GM13977 (cell line): ENCODE results near the gene PTGDR2.
A peak's percentile ranks its signal among the peaks of the same experiment; 100 is the strongest.
"Not testable (repeated sequence)": the region's sequence is repeated elsewhere in the genome, so short reads cannot be mapped to it uniquely, and the experiment has no call there.

Experiments used
- DNase-seq: peaks from one replicate; pipeline ENCODE4 v3.0.0; 2012; ENCODE audit warnings: low spot score
- in situ Hi-C: fragments of 300-500 bp; cut with MboI; formaldehyde crosslinking; loops from one replicate; pipeline ENCODE4 v1.12.0; 2022; ENCODE audit warnings: low sequenced_read_pairs, low pct_unique_long_range_greater_than_20kb, mixed read lengths, inconsistent platforms; ENCODE audit not compliant: unreplicated experiment
- TF ChIP-seq, protein P1 (sequence below): IDR thresholded peaks from 2 replicates; pipeline ENCODE4 v1.5.1; 2012; ENCODE audit warnings: mild to moderate bottlenecking, control low read depth; ENCODE audit not compliant: insufficient read depth; ENCODE audit errors: extremely low read depth, missing control alignments

PTGDR2 gene

DNA sequence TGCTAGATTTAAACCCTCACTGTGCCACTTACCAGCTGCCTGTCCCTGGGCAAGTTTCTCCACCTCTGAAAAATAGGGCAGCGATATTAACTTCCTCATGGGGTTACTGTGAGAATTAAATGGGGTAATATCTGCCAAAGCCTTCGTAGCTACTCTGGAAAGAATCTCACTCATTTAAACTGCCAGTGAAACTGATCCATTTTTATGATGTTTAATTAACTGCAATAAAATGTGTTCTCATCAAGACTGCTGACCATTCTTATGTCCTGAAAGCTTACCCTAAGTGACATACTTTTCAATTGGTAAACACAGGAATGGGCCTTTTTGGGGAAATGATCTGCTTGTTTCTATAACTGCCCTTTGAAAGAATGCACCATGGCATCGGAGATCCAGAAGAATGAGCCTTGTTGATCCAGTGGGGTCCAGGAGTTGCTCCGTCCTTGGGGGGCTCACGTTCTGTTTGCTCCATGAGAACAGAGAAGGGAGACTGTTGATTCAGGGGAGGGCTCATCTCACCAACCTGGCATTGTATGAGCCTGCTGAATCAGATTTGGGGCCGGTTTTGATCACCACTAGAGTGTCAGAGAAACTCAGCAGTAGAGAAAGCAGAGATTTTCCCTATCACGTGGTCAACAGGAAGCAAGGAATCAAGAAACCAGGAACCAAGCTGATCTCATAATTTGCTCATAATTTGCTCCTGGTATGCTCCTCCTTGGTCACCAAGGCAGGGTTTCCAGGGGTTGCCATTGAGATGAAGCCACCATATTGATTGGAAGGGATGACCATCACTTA is 20.8 kb downstream of the PTGDR2 start:
- DNase-seq, result no peak
- in situ Hi-C loops, result loop anchor here (10.0 to 25.0 kb wide), 2 partner anchors 50 to 352 kb away; no protein-coding TSS in a partner anchor

DNA sequence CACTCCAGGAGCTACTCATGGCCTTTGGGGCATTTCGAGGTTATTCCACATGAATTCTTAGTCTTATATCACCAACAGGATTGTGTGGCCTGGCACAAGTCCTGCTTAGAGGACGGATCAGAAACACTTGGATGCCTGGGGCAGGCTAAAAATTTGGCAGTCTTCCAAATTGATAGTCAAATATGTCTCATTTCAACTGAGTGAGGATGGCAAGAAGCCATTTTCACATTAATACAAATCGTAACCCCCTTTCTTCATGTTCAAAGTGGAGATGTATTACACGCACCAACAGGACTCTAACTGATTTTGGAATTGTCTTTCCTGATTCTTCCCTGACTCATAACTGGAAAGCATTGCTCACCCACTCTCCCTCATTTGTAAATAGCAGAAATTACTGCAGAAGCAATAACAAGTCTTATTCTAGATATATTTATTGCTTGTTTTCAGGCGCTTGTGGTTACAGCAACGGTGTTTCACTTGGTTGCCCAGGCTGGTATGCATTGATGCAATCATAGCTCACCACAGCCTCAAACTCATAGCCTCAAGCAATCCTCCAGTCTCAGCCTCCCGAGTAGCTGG is 24.2 kb downstream of the PTGDR2 start:
- no peak for DNase-seq
- in situ Hi-C loops, result loop anchor here (10.0 to 25.0 kb wide), 2 partner anchors 53 to 356 kb away; no protein-coding TSS in a partner anchor
- TF ChIP-seq, protein P1, sequence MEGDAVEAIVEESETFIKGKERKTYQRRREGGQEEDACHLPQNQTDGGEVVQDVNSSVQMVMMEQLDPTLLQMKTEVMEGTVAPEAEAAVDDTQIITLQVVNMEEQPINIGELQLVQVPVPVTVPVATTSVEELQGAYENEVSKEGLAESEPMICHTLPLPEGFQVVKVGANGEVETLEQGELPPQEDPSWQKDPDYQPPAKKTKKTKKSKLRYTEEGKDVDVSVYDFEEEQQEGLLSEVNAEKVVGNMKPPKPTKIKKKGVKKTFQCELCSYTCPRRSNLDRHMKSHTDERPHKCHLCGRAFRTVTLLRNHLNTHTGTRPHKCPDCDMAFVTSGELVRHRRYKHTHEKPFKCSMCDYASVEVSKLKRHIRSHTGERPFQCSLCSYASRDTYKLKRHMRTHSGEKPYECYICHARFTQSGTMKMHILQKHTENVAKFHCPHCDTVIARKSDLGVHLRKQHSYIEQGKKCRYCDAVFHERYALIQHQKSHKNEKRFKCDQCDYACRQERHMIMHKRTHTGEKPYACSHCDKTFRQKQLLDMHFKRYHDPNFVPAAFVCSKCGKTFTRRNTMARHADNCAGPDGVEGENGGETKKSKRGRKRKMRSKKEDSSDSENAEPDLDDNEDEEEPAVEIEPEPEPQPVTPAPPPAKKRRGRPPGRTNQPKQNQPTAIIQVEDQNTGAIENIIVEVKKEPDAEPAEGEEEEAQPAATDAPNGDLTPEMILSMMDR, result no peak

More for the DNA sequence above, 20.8 kb downstream of the PTGDR2 start:
- TF ChIP-seq, protein P1, result no peak

DNA sequence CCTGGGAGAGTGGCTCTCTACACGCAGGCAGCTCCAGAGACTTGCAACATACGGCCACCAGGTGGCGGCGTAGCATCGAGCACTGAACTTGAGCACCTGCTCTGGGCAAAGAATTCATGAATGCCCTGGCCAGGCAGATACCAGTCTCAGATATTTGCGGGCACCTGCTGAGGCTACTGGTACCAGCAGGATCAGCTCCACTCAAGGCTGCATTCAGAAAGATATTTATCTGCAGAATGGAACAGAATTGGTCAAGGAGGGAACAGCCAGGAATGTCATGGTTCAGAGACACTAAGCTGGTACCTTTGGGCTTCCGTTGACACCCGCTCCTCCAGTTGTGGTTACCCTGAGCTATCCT is 24.6 kb downstream of the PTGDR2 start:
- peak; percentile 83 for DNase-seq
- TF ChIP-seq, protein P1, result peak; percentile 95
- in situ Hi-C loops, result loop anchor here (10.0 to 25.0 kb wide), 2 partner anchors 54 to 356 kb away; no protein-coding TSS in a partner anchor

DNA sequence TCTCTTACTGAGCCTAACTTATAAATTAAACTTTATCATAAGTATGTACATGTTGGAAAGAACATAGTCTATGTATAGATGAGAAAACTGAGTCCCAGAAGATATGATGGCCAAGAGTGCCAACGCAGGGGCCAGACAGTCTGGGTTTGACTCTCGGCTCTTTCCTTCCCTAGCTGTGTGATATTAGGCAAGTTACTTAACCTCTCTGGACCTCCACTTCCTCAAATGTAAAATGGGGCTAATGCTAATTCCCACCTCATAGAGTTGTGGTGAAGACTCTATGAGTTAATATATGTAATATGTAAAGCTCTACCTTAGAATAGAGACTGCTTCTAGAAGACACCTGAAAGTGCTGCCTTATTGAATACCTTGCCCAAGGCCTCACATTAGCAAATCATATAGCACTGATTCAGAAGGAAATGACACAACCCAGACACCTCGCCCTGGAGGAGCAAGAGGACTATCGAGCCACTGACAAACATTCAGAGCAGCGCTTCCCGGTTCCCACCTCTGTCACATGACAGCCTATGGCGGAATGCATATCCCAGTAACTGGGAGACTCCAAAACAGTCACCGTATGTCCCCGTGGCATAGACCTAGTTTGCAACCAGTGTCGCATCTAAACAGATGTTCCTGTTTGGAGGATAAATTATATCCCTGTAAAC is 25.1 kb downstream of the PTGDR2 start:
- in situ Hi-C loops, result loop anchor here (10.0 to 25.0 kb wide), 2 partner anchors 54 to 357 kb away; no protein-coding TSS in a partner anchor
- TF ChIP-seq, protein P1, result no peak
- no peak for DNase-seq

DNA sequence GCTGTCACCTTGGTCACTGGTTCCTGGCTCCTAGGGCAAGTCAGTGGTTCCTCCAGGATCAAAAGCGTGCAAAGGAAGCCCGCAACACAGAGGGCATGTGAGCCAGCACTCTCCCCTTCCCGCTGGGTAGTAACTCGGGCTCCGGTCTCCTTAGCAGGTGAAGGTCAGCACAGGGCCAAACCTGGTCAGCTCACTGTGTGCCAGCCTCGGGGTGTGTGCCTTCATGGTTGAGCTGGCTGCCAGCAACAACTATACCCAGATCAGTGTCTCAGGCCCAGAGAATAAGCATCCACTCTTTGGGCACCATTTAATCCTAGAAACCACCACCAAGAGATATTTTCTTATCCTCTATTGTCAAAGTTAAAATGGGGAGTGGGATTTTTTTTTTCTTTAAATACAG is 30.0 kb downstream of the PTGDR2 start:
- in situ Hi-C loops, result loop anchor here (25.0 kb wide), 1 partner anchor 362 kb away; no protein-coding TSS in a partner anchor
- DNase-seq, result no peak
- TF ChIP-seq, protein P1, result no peak

DNA sequence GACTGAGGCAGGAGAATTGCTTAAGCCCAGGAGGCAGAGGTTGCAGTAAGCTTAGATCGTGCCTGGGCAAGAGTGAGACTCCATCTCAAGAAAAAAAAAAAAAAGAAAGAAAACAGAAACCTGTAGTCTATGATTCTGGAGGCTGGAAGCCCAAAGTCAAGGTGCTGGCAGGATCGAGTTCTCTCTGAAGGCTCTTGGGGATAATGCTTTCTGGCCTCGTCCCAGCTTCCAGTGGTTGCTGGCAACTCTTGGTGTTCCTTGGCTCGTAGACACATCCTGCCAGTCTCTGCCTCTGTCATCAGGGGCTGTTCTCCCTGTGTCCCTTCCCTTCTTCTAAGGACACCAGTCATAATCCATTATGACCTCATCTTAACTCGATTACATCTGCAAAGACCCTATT is 30.6 kb downstream of the PTGDR2 start:
- DNase-seq, result no peak
- in situ Hi-C loops, result loop anchor here (25.0 kb wide), 1 partner anchor 362 kb away; no protein-coding TSS in a partner anchor
- TF ChIP-seq, protein P1, result no peak

DNA sequence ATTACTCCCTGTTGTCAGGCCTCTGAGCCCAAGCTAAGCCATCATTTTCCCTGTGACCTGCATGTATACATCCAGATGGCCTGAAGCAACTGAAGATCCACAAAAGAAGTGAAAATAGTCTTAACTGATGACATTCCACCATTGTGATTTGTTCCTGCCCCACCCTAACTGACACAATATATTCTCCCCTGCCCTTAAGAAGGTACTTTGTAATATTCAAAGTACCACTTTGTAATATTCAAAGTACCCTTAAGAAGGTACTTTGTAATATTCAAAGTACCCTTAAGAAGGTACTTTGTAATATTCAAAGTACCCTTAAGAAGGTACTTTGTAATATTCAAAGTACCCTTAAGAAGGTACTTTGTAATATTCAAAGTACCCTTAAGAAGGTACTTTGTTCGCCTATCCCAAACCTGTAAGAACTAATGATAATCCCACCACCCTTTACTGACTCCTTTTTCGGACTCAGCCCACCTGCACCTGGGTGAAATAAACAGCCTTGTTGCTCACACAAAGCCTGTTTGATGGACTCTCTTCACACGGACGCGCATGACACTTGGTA is 31.9 kb downstream of the PTGDR2 start:
- in situ Hi-C loops, DNase-seq: not testable (repeated sequence)
